HG03571 (cell line): ENCODE results near the gene UPK2.
A peak's percentile ranks its signal among the peaks of the same experiment; 100 is the strongest.

Source experiments
- ATAC-seq: cut with Tn5 transposase; IDR thresholded peaks from one replicate; pipeline ENCODE4 v1.9.1; 2021; ENCODE audit not compliant: unreplicated experiment

The UPK2 gene

GRCh38 chr11:118917481-118918127 lies 38.5 kb upstream of the UPK2 start:
- ATAC-seq: no peak

DNA sequence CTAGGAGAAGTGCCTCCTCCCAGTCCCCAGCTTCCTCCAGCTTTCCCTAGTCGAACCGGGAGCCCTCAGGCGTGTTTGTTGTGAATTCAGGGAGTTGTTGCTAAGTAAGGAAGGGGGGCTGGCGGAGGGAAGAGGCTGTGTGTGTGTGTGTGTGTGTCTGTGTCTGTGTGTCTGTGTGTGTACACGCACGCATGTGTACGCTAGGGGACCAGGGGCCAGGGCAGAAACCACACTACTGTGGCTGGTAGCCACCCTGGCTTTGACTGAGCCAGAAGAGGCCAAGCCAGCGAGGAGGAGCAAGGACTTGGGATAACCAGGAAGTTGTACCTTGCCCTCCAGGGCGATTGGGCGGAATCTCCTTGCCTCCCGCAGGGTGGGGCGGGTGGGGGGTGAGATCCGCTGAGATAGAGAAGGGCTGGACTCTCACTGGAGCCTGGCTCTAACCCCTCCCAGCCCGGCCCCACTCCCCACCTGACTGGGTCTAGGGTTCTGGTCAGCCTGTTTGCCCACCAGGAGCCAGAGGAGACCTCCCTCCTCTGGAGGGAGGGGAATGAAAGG lies 37.9 kb upstream of the UPK2 start:
- no peak for ATAC-seq

DNA sequence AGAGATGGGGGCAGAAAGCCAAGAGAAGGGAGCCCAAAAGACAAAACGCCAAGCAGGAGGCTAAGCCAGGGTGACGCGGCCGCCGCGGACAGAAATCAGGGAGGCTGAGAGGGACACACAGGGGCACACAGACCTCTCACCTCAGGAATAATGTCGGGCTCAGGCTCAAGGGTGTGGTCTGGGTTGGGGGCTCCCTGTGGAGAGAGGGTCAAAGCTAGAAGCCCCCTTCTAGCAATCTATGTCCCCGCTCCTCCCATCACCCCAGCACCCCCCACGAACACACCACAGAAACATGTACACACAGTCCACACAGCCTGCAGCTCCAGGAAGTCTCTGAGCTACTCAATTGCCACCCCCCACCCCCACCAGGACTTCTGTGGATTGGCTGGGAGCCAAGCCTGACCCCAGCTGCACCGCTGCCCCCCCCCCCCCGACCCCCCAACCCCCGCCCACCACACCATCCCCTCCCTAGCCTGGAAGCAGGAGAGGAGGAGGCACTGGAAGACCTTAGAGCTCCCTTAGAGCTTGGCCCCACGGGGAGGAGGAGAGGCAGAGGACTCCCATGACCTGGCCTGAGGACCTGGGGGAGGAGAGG lies 37.3 kb upstream of the UPK2 start:
- no peak for ATAC-seq

GRCh38 chr11:118921121-118921928 lies 34.8 kb upstream of the UPK2 start:
- no peak for ATAC-seq

DNA sequence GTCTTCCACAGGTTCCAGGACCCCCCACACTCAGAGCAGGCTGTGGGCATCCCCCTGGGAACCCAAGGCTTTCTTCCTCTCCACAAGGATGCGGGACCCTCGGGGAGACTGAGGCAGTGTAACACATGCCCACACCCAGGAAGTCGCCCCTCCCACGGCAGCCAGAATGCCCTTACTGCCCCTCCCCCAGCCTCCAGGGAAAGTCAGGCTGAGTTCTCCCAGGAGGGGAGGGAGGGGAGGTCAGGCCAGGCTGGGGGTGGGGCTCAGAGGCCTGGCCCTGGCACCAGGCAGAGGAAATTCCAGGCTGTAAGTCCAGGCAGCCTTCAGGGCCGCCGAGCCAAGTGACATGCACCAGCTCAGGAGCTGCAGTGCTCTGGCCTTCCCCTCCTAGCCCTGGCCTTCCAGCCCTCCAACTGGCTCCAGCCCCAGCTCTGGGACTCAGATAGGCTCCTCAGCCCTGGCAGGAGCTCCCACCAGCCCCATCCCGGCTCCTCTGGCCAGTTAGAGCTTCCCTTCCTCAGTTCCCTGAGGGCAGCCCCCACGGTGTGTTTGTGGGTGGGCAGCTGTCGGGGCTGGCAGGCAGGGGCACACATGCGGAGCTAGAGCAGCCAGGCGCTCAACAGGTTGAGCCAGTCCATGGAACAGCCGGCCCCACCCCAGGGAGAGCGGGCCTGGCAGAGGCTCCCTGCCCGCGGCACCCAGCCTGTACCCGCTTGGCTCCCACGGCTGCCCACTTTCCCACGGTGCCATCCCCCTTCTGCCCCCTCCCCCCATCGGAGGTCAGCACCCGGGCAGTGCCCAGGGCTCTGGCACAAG lies 34.0 kb upstream of the UPK2 start:
- ATAC-seq: no peak

DNA sequence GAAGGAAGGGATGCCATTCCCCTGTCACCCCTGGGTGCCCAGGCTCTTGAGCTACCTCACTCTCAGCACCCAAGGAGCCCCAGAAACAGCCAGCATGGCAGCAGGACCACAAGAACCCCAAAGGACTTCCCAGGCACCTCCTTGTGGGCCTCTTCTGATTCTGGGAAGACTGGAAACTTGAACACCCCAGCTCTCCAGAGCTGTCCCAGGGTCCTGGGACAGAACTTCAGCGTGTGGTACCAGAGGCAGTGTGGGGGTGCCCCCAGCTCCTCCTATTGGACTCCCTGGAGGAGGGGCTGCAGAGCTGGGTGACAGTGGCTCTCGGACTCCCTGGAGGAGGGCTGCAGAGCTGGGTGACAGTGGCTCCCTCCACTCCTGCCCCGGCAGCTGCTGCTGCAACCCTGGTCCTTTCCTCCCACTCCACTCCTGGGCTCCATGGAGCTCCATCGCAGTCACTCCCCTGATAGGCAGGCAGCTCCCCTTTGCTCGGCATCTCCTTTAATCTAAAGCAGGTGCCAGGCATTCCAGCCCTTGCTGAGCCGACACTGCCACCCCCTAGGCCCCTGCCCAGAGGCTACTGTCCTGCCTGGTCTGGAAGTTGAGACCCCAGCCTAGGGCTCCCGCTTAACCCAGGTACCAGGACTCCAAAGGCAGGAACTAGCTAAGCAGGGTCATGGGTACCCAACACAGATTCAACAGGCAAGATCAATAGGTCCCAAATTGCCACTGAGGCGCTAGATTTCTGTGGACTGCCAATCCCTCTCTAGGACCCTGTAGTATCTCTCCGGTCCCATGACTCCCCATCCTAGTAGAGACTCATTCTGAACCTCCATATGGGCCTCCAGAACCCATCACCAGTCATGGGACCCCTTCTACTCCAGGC lies 33.1 kb upstream of the UPK2 start:
- ATAC-seq: no peak

DNA sequence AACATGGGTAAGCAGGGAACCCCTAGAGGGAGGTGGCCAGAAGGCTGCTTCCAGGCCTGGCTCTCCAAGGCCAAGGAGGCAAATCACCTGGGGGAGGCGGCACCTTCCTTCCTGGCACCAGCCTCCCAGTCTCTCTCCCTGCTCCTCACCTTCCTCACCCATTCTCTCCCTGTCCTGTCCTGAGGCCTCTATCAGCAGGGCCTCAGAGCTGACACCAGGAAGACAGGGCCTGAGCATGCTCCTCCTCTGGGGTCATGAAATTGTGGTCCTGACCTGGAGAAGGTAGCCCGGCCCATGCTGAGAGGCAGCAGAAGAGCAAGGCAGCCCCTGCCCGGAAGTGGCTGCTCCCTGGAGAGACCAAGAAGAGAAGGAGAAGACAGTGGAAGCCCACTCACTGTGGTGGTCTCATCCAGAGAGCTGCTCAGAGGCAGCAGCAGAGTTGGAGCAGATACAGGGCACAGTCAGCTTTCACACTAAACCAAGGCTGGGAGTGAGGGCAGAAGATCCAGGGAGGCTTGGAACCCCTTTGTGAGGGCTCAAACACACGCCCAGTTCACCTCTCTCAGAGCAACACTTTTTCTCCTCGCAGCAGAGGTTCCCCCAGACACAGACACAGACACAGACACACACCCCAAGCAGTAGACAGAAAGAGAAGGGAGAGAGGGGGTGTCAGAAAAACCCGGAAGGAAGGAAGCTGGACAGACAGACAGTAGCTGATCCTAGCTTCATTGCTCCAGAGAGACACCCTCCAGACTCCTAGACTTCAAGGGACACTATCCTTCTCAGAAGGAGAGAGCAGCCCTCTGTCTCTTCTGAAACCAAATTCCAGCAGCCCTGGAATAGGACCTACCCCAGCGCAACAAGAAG lies 32.1 kb upstream of the UPK2 start:
- no peak for ATAC-seq

- ATAC-seq: no peak
Measured at GRCh38 chr11:118924591-118925585, 31.2 kb upstream of the UPK2 start.

DNA sequence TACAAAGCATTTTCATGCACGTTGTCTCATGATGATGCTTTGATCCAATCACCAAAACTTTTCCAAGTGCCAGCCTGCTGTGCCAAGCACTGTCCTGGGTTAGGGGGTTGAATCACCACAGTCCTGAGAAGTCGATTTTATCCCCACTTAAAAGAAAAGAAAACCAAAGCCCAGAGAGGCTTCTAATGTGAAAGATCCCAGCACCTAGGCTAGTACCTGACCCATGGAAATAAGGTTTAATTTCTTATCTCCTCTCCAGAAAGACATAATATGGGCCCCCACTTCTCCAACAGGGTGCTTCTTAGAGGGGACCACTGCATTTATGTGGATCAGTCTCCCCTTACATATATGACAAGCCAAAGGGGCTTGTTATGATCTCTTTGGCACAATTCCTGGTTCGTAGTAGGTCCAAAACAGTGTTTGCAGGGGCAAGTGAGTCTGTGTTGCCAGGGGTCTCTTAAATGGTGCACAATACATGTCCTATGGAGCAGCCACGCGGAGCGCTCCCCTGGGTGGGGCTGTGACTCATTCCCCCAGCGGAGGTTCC lies 28.5 kb upstream of the UPK2 start:
- ATAC-seq: no peak

- peak; percentile 37 for ATAC-seq
Measured at GRCh38 chr11:118928101-118928869, 27.8 kb upstream of the UPK2 start.

DNA sequence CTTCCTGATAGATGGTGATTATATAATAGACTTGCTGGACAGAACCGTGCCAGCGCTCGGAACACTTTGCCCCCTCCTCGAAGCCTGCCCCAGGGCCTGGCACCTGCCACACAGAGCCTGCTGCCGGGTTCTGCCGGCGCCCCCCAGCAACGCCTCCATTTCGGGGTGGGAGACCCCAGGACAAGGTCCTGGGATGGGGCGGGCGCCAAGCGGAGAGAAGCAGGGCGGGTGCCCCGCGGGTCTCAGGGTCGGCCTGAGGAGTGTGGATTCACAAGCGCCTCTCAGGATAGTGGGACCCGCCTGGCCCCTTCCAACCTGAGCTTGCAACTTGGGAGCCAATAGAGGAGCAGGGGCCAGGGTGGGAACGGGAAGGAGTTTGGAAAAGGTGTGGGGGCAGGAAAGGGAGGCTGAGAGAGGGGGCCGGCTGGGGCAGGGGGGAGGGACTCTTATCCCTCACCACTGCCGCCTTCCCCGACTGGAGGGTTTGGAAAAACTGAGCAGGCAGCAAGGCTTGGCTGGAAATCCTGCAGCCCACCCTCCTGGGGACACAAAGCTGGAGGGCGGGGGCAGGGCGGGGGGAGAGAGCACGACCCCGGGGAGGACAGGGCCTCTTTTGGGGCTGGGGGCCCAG lies 27.1 kb upstream of the UPK2 start:
- ATAC-seq: no peak

DNA sequence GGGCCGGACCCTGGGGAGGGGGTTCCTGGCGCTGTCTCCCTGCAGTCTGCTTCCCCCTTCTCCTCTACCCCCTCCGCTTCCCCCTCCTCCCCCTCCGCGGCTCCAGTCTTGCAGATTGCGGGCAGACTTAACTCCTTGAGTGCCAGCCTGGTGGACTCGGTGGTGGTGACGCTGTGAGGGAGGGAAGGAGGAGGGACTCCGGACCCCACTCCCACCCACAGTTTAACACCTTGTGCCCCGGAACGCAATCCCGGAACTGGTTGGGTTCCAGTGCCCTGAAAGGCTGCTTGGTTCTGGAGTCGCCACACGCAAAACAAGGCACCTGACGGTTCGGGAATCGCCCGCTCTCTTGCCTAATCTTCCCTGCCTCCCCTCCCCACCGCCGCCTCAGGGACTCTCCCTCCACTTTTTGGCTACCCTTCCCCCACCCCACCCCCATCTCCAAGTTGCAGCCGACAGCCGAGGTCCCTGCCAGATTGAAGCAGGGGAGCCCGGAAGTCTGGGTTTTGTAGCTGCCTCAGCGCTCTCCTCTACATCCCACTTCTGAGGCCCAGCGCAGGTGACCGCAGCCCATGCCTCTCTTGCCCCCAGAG lies 26.5 kb upstream of the UPK2 start:
- no peak for ATAC-seq

DNA sequence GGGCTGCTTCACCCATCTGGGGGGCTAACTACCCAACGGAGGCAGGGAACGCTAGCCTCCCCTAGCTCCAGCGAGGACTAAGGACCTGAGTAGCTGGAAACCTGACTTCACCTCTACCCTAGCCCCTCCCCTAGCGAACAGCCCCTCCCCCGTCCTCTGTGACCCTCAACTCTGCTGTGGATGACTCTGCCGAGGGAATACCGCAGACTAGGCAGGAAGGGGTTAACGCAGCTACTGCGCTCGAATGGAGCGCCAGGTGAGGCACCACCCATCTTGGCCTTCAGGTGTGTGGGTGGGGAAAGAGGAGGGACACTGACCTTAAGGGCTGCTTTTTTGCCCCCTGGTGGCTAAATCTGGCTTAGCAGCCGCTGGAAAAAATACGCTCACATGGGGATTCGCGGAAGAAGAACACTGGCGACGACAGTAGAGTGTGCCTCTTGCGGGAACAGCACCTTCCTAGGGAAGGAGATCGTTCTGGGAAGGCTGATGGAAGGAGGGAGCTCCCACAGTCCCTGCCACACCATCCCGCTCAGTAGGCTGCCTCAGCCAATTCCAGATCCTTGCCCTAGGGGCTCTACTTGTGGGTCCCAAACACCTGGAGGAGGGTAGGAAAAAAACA lies 25.9 kb upstream of the UPK2 start:
- no peak for ATAC-seq

- ATAC-seq: no peak
Measured at GRCh38 chr11:118931571-118931970, 24.5 kb upstream of the UPK2 start.

- ATAC-seq: no peak
Measured at GRCh38 chr11:118933486-118933885, 22.6 kb upstream of the UPK2 start.

DNA sequence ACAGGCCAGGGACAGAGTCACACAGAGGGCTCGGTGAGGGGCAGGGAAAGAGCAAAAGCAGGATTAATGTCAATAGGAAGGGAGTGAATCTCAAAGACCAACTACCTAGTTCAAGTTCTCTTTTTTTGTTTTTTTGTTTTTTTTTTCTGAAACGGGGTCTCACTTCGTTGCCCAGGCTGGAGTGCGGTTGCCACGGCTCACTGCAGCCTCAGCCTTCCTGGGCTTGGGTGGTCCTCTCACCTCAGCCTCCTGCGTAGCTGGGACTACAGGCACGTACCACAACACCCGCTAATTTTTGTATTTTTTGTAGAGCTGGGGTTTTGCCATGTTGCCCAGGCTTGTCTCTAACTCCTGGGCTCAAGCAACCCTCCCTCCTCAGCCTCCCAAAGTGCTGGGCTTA lies 20.7 kb upstream of the UPK2 start:
- no peak for ATAC-seq
